Measurements from ENCODE around the gene PITX3. TPM values are rescaled to one million over a fixed set of nuclear protein-coding genes. Genes with fewer than 3 reads are reported as not detected.
A peak's percentile ranks its signal among the peaks of the same experiment; 100 is the strongest.
"Not testable (repeated sequence)": the region's sequence is repeated elsewhere in the genome, so short reads cannot be mapped to it uniquely, and the experiment has no call there.

Gene PITX3
- total RNA-seq, 1 donor from 2014 or later, result 3.4 TPM

DNA sequence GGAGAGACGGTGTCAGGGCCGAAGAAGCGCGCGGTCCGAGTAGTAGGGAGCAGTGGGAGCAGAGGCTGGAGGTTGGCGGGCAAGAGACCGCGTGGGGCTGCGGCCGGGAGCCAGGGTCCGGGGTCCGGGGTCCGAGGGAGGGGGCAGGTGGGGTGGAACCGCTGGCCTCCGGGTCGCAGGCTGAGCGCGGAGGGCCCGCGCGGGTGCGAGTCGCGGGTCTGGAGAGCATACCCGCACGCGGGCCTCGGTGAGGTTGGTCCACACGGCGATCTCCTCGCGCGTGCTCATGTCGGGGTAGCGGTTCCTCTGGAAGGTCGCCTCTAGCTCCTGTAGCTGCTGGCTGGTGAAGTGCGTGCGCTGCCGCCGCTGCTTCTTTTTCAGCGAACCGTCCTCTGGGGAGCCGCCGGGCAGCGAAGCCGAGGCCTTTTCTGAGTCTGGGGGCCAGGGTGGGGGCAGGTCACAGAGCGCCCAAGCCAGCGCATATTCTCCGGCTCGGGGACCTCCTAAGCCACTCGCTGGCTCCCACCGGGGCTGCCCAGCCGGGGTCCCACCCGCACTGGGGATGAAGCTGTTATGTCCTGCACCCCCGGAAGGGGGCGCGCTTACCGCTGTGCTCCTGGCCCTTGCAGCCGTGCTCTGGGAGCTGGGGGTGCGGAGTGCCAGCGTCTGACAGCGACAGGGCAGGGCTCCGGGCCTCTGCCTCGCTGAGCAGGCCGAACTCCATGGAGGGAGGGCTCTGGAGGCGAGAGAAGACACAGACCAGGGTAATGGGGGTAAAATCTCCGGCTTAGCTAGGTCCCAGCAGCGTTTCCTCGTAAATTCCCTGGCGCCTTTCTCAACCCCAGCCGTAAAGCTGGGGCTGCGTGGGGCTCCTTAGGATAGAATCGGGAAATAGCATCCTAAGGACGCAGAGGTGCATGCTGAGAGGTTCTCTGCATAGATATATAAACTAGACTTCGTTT is 9.7 kb downstream of the PITX3 start:
- ATAC-seq (ENCODE audit: poor library complexity) (peak; percentile 48), DNase-seq (peak; percentile 73)
- intact Hi-C loops (cut with DNase I), result loop anchor here (2.0 kb wide), 1 partner anchor 119 kb away; no protein-coding TSS in a partner anchor

DNA sequence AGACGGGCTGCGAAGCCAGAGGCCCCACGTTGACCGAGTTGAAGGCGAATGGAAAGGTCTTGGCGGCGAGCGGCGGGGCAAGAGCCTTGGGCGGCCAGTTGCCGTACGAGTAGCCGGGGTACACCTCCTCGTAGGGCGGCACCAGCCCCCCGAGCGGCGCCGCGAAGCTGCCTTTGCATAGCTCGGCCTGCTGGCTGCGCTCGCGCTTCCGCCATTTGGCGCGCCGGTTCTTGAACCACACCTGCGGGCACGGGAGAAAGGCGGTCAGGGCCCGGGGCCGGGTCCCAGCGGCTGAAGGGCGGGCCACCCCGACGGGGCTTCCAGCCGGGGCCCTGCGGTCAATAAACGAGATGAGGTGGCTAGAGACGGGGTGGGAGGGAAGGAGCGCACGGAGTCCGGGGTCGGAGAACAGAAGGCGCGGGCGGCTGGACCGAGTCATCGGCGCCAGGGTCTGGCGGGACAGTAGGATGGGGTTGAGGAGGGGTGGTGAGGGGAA is 10.4 kb downstream of the PITX3 start:
- intact Hi-C loops (cut with DNase I), result loop anchor here (2.0 kb wide), 1 partner anchor 120 kb away; no protein-coding TSS in a partner anchor
- DNase-seq (peak; percentile 59), ATAC-seq (ENCODE audit: poor library complexity) (peak; percentile 10)

DNA sequence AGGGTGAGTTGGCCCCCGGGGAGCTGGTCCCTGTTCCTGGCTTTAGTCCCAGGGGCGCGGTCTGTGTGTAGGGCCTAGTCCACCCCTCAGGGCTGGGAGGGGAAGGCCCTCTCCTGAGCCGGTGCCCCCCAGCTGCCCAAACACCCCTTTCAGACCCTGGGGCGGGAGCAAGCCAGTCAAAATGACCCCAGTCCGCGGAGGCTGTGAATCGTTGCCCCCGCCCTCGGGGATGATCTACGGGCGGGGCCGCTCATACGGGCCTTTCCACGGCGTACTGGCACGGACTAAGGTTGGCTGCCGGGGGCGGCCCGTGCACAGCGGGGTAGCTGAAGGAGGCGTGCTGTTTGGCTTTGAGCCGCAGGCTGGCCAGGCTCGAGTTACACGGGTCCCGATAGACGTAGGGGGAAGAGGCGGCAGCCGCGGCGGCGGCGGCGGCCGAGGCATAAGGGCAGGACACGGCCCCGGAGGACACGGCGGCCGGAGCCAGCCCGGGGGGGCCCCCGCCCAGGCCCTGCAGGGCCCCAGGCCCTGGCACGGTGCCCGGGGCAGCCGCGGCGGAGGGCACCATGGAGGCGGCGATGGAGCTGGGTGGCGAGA is 10.9 kb downstream of the PITX3 start:
- peak; percentile 73 for DNase-seq
- ATAC-seq (ENCODE audit: poor library complexity), result peak; percentile 45

DNA sequence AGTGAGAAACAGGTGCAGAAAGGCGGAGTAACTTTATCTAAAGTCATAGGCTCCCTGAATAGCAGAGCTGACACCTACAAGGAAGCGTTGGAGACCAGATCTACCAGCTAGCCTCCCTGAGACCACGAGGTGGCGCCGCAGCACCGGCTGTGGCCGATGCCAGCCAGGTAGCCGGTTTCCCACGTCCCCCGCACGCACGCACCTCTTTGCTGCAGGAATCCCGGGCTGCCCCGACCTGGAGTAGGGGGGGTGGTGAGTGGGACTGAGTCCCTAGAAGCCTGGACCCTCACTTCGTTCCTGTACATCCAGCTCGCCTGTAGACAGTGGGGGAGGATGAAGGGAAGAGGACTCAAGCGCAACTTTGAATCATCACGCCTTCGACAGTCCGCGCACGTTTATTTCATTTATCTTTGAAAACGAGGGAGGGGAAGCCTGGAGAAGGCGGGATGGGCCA is 11.5 kb downstream of the PITX3 start:
- peak; percentile 90 for DNase-seq
- intact Hi-C loops (cut with DNase I), result loop anchor here (2.0 to 5.0 kb wide), 3 partner anchors 63 to 167 kb away; partner anchors contain the start of gene NFKB2
- peak; percentile 76 for ATAC-seq (ENCODE audit: poor library complexity)

More for the DNA sequence above, 10.9 kb downstream of the PITX3 start:
- intact Hi-C loops (cut with DNase I), result loop anchor here (2.0 kb wide), 1 partner anchor 120 kb away; no protein-coding TSS in a partner anchor

DNA sequence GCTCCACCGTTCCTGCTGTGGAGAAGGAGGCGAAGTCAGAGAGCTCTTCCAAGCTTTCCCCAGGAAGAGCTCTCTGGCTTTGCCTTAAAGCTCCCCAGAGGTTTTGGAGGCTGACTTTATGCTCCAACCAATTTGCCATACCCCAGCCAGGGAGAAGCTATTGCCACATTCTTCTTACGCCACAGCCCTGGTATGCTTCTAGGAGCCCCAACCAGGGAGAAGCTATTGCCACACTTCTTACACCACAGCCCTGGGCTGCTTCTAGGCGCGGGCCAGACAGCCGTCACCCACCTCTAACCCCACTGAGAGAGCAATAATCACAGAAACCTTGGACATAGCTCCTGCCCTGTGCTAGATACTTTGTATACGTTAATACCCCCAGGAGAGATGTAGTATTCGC is 14.3 kb downstream of the PITX3 start:
- ATAC-seq (ENCODE audit: poor library complexity) (no peak), DNase-seq (no peak)
- intact Hi-C loops (cut with DNase I), result loop anchor here (5.0 kb wide), 2 partner anchors 60 to 170 kb away; partner anchors contain the start of gene NFKB2

DNA sequence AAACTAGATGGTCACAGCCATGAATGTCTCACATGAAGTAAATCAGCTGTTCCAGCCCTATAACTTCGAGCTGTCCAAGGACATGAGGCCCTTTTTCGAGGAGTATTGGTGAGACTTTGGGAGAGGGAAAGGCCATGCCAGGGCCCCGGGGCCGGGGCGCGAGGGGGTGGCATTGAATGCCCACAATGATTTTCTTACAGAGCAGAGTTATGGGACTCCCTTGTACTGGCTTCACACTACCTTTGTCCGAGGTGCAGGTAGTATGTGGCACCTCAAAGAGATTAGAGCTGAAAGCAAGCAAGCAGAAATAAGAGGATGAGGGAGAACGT is 14.8 kb downstream of the PITX3 start:
- ATAC-seq (ENCODE audit: poor library complexity) (no peak), DNase-seq (no peak)
- intact Hi-C loops (cut with DNase I), result loop anchor here (5.0 kb wide), 2 partner anchors 59 to 171 kb away; partner anchors contain the start of gene NFKB2

DNA sequence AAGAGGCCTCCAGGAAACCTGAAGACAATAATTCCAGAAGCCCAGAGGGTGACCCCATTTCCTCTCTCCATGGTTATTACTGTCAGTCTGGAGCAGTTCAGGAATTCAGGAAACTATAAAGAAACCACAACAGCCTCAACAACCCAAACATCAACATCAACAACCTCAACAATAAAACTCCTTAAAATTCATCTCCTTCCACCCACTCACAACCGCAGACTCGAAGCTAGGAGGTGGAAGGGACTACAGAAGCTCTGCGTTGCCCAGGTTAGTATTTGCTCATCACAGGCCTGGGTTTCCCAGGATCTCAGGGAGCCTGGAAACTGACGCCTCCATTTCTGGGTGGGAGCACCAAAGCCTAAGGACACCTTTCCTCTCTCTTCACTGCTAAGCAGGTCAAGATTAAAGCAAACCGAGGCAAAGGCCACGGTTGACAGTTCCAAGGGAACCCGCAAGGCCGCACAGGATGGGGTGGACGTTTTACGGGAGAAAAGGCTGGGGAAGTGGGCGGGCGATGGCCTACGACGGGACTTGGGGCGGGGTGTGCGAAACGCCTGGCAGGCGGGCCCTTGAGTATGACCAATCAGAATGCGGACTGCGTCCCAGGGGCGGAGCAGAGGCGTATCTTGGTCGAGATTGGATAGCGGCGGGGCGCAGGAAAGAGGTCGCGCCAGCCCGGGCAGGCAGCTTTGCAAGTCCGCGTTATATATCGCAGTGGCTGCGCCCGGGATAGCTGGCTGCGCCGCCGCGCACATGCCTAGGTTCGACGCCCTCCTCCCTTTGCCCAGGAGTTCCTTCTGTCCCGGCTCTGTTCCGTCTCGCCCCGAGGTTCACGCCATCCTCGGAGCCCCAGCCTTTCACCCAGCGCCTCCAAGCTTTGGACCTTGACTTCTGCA is 15.4 kb downstream of the PITX3 start, which contains the start of gene ELOVL3:
TSS of gene ELOVL3 (plus strand) at position 654 of the 896 bp plus-strand sequence. CDS start 250 bp downstream, outside the sequence.
- ATAC-seq (ENCODE audit: poor library complexity) (peak; percentile 96), DNase-seq (peak; percentile 97)
- intact Hi-C loops (cut with DNase I), result loop anchor here (5.0 kb wide), 2 partner anchors 59 to 171 kb away; partner anchors contain the start of gene NFKB2

DNA sequence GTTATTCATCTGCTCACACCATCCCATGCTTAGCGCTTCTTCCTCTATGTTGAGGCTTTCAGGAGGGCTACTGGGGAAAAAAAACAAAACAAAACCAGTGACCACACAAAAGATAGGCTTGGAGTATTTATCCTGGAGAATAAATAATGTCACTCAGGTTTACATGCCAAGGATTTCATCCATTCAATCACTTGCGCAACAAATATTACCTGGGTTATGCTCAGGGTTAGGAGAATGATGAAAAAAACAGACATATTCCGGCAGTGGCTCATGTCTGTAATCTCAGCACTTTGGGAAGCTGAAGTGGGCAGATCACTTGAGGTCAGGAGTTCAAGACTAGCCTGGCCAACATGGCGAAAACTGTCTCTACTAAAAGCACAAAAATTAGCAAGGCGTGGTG is 18.5 kb downstream of the PITX3 start:
- intact Hi-C loops (cut with DNase I), result no loop called here
- DNase-seq (no peak), ATAC-seq (ENCODE audit: poor library complexity) (no peak)

DNA sequence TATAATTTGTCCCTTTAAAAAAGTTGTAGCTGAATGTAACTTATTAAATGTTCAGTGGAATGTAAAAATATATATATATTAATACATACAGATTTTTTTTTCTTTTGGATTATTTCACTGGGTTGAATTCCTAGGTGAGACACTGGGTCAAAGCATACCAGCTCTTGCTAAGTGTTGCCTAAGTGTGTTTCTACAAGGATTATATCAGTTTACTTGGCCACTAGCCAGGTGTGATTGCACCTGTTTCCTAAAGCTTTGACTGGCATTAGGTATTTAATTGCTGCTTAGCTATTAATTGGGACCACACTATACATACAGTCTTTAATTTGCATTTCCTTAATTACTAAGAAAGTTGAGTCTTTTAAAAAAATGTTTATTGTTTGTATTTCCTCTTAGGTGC is 20.7 kb downstream of the PITX3 start:
- intact Hi-C loops (cut with DNase I), result no loop called here
- ATAC-seq (ENCODE audit: poor library complexity) (no peak), DNase-seq (no peak)

DNA sequence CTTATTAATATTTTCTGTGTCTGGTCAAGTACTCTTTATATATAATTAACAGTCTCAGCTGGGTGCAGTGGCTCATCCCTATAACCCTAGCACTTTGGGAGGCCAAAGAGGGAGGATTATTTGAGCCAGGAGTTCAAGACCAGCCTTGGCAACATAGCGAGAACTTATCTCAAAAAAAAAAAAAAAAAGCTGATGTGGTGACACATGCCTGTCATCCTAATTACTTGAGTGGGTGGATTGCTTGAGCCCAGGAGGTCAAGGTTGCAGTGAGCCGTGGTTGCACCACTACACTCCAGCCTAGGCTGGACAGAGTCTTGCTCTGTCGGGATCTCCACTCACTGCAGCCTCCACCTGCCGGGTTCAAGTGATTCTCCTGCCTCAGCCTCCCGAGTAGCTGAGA is 21.9 kb downstream of the PITX3 start:
- ATAC-seq (ENCODE audit: poor library complexity) (no peak), DNase-seq (no peak)
- intact Hi-C loops (cut with DNase I), result no loop called here

DNA sequence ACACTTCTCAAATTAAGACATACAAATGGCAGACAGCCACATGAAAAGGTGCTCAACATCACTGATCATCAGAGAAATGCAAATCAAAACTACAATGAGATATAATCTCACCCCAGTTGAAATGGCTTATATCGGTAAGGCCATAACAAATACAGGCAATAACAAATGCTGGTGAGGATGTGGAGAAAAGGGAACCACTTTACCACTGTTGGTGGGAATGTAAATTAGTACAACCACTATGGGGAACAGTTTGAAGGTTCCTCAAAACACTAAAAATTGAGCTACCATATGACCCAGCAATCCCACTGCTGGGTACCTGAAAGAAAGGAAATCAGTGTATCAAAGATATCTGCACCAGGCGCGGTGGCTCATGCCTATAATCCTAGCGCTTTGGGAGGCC is 27.7 kb downstream of the PITX3 start:
- ATAC-seq (ENCODE audit: poor library complexity); DNase-seq; intact Hi-C loops (cut with DNase I): not testable (repeated sequence)

DNA sequence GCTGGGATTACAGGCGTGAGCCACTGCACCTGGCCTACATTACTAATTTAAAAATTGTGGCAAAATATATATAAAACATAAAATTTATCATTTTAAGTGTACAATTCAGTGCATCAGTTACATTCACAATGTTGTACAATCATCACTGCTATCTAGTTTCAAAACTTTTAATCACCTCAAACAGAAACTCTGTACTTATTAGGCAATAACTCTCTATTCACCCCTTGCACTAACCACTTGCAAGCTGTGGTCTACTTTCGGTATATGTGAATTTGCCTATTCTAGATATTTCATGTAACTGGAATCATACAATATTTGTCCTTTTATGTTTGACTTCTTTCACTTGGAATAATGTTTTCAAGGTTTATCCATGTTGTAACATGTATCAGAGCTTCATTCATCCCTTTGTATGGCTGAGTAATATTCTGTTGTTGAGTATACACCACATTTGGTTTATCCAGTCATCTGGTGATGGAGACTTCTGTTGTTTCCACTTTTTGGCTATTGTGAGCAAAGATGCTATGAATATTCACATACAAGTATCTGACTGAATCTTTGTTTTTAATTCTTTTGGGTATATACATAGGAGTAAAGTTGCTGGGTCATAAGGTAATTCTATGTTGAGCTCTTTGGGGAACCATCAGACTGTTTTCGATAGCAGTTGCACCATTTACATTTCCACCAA is 29.6 kb downstream of the PITX3 start:
- ATAC-seq (ENCODE audit: poor library complexity) (no peak), DNase-seq (no peak)
- intact Hi-C loops (cut with DNase I), result no loop called here

DNA sequence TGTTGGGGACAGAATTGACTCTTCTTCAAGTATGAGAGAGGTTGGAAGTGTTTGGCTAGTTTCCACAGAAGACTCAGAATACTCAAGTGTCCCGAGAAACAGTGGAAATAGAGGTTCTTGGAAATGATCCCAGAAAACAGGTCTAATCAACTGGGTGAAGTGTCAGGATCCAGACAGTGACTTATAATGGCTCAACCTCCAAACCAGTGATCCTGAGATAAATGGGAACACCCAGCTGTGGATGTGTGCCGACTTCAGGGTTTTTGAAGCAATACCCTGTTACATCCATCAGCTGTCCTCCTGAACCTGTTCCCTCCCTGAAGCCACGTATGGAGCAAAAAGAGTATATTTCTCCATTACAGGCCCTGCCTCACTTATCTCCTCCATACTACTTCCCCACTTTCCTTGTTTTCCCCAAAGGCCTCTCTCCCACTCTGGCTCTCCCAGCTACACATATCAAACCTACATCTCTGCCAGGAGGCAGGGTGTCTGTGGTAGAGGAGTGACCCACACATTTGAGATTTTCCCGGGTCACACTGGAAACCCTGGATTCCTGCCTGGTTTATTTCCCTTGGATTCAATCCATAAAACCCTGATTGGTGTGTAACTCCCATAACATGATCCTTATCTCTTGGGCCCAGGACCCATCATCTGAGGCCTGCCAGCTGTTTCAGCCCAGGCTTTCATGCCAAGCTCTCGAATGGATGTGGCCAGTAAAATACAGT is 32.8 kb downstream of the PITX3 start:
- DNase-seq (no peak), ATAC-seq (ENCODE audit: poor library complexity) (peak; percentile 43)
- intact Hi-C loops (cut with DNase I), result no loop called here

DNA sequence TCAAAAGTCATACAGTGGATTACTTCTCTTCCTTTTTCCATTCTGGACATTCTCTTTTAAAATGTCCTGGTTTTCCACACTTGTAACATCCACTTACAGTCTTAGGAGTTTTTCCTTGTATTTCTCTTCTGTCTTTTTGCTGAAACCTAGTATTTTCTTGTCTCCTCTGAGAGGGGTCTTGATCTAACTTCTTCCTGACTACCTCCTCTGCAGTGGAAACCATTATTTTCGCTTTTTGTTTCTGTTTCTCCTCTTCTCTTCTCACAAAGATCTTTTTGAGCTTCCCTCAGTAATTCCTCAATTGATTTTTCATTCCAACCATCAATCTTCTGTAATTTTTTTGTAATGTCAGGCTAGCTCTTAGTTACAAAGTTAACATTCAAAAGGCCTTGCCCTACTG is 38.9 kb downstream of the PITX3 start:
- no peak for DNase-seq
- no peak for ATAC-seq (ENCODE audit: poor library complexity)
- intact Hi-C loops (cut with DNase I), result no loop called here

DNA sequence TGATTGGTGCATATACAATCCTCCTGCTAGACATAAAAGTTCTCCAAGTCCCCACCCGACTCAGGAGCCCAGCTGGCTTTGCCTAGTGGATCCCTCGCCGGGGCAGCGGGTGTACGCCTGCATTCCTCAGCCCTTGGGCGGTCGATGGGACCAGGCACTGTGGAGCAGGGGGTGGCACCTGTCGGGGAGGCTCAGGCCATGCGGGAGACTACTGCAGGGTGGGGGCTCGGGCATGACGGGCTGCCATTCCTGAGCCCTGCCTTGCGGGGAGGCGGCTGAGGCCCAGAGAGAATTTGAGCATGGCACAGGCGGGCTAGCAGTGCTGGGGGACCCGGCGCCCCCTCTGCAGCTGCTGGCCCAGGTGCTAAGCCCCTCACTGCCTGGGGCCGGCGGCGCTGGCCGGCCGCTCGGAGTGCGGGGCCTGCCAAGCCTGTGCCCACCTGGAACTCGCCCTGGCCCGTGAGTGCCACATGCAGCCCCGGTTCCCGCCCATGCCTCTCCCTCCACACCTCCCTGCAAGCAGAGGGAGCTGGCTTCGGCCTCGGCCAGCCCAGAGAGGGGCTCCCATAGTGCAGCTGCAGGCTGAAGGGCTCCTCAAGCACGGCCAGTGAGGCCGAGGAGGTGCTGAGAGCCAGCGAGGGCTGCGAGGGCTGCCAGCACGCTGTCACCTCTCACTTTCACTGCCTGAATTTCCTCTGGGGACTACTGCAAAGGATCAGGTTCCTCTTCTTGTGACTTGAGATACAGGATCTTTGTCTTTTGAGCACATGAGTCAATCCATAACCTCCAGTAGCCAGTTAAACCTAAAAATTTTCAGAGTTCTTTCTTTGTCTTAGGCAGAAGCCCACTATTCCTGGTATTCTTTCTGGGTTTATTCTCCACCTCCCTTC is 40.3 kb downstream of the PITX3 start:
- ATAC-seq (ENCODE audit: poor library complexity), result no peak
- intact Hi-C loops (cut with DNase I), result no loop called here
- DNase-seq, result no peak

DNA sequence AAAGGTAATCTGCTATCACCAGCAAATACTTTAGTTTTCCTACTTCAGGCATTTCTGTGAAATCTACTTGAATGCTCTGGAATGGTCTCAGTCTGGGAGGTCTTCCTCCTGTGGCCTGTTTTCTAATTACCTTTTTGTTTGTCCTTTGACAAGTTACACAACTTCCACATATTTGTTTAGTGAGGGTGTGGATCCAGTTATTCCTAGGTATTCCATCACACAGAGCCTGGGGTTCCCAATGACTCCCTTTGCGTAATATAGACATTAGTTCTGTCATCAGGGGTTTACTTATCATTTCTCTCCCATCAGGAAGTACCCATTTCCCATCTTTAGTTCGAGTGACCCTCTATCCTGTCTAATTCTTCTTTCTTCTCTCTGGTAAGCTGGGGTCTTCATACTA is 43.3 kb downstream of the PITX3 start:
- ATAC-seq (ENCODE audit: poor library complexity) (no peak), DNase-seq (no peak)
- intact Hi-C loops (cut with DNase I), result no loop called here

All from Right ventricle myocardium superior (tissue), 1 donor.